CD4-positive, alpha-beta T cell (primary cell): ENCODE measurements around the gene SP6. TPM values are rescaled to one million over a fixed set of nuclear protein-coding genes. Genes with fewer than 3 reads are reported as not detected.

ENCODE experiments used
- ATAC-seq: fragments of 200-7000 bp; cut with Tn5 transposase; one replicate; pipeline ENCODE4 v1.10.0; 2022; ENCODE audit warnings: mild to moderate bottlenecking; ENCODE audit not compliant: poor library complexity
- CTCF ChIA-PET: fragments of 350-600 bp; sonication (Branson Sonifier 250); formaldehyde crosslinking; loops from one replicate; lab custom pipeline; 2021; ENCODE audit warnings: antibody characterized with exemption, inconsistent platforms; lab: Charles Lee
- POLR2A ChIA-PET: fragments of 350-600 bp; sonication (Branson Sonifier 250); formaldehyde crosslinking; loops from one replicate; lab custom pipeline; 2021; ENCODE audit warnings: antibody characterized with exemption, inconsistent platforms; lab: Charles Lee
- DNase-seq, 14 experiments: peaks; one replicate each; pipeline ENCODE4 v3.0.0-alpha.2; 2013 to 2020; ENCODE audit warnings: mixed read lengths in 2 of 14
- H3K27ac ChIP-seq, 2 donors: one replicate each; pipeline versions ENCODE4 v1.5.1 to v1.7.0; 2013; ENCODE audit warnings: low read length in 2 of 2, low read depth in 1 of 2, mild to moderate bottlenecking in 1 of 2
- H3K27me3 ChIP-seq, 2 experiments: 1 replicate in 1 of 2; 2 replicates in 1 of 2; pipeline versions ENCODE4 v1.6.1 to v1.7.0; 2013; ENCODE audit warnings: low read length in 2 of 2, control low read depth in 1 of 2, mild to moderate bottlenecking in 1 of 2, moderate library complexity in 1 of 2; ENCODE audit not compliant: insufficient read depth in 2 of 2, control insufficient read depth in 1 of 2
- H3K36me3 ChIP-seq: one replicate; pipeline ENCODE4 v1.6.1; 2013; ENCODE audit warnings: low read length, control low read depth; ENCODE audit not compliant: insufficient read depth
- H3K4me1 ChIP-seq: one replicate; pipeline ENCODE4 v1.6.1; 2013; ENCODE audit warnings: low read length, control low read depth; ENCODE audit not compliant: insufficient read depth
- H3K4me3 ChIP-seq: one replicate; pipeline ENCODE4 v1.5.1; 2013; ENCODE audit warnings: mild to moderate bottlenecking, low read length, moderate library complexity
- H3K9me3 ChIP-seq, 2 experiments: 1 replicate in 1 of 2; 2 replicates in 1 of 2; pipeline versions ENCODE4 v1.6.1 to v1.7.0; 2013; ENCODE audit warnings: low read length in 2 of 2, mild to moderate bottlenecking in 2 of 2, control low read depth in 1 of 2, moderate library complexity in 1 of 2; ENCODE audit not compliant: control insufficient read depth in 1 of 2, insufficient read depth in 1 of 2
- H3K27ac Mint-ChIP-seq: one replicate; pipeline ENCODE4 v1.8.0; 2020; ENCODE audit warnings: mixed read lengths
- H3K27me3 Mint-ChIP-seq: one replicate; pipeline ENCODE4 v1.8.0; 2021; ENCODE audit warnings: mixed read lengths
- H3K36me3 Mint-ChIP-seq: one replicate; pipeline ENCODE4 v1.8.0; 2021; ENCODE audit warnings: low read depth, mixed read lengths
- H3K4me1 Mint-ChIP-seq: one replicate; pipeline ENCODE4 v1.8.0; 2021; ENCODE audit warnings: low read depth, mixed read lengths
- H3K4me3 Mint-ChIP-seq: one replicate; pipeline ENCODE4 v1.8.0; 2020; ENCODE audit warnings: mild to moderate bottlenecking, mixed read lengths
- H3K9me3 Mint-ChIP-seq: one replicate; pipeline ENCODE4 v1.8.0; 2020; ENCODE audit warnings: mixed read lengths
- CTCF ChIP-seq: fragments of 200-600 bp; IDR thresholded peaks from one replicate; pipeline ENCODE4 v1.8.0; 2022; ENCODE audit warnings: antibody characterized with exemption, mild to moderate bottlenecking
- intact Hi-C, 2 experiments: fragments of 100-400 bp; cut with DNase I in 1 of 2; cut with micrococcal nuclease in 1 of 2; formaldehyde crosslinking; loops; one replicate each; pipeline versions ENCODE4 v1.15.1 to v1.9.0; 2023 to 2025; cut with DNase I, micrococcal nuclease
- total RNA-seq, 174 experiments: library from RNA in 2 of 174; stranded (reverse) in 2 of 174; gene quantifications; one replicate each; pipeline ENCODE4 v1.2.3 and lab custom pipeline; 2021 to 2026

Gene SP6
- total RNA-seq, 2 experiments from 2014 or later: 0.17 to 0.27 TPM

GRCh38 chr17:47845716-47846075, 5.3 kb downstream of the SP6 start:
- no peak overlapping the region for H3K27ac ChIP-seq
- H3K9me3 ChIP-seq: peaks cover 0 to 9% of the 10 kb centered on the region in 2 experiments
- Mint-ChIP-seq H3K4me3 (no peak overlapping the region), H3K36me3 (no peaks in the 10 kb centered on the region), H3K27me3 (peaks cover 63% of the 10 kb centered on the region), H3K4me1 (peaks cover 33% of the 10 kb centered on the region), H3K9me3 (no peaks in the 10 kb centered on the region), H3K27ac (no peak overlapping the region)
- ChIA-PET CTCF (interaction anchor here (0.5 to 8.4 kb wide), 3 partner anchors 11 to 44 kb away, joined by 3 to 86 read pairs (median 4); no protein-coding TSS in a partner anchor), POLR2A (no interaction called here)
- no peak for TF ChIP-seq CTCF
- no peak overlapping the region for H3K4me3 ChIP-seq
- ATAC-seq: no peak
- H3K36me3 ChIP-seq: no peaks in the 10 kb centered on the region
- DNase-seq: no peak
- intact Hi-C loops: loop anchor here in 1 of 2 experiments (10.0 kb wide), 1 partner anchor 769 kb away; the partner anchor contains the start of genes HOXB7 and HOXB8
- H3K27me3 ChIP-seq: peaks cover 60 to 65% of the 10 kb centered on the region in 2 experiments
- peaks cover 51% of the 10 kb centered on the region for H3K4me1 ChIP-seq

- peaks cover 51% of the 10 kb centered on the region for H3K4me1 ChIP-seq
- intact Hi-C loops: loop anchor here (5.0 to 10.0 kb wide), 2 partner anchors 172 to 770 kb away; partner anchors contain the start of genes HOXB7 (in 1 of the 2) and HOXB8 (in 1 of the 2)
- ChIA-PET CTCF (interaction anchor here (0.5 to 8.4 kb wide), 3 partner anchors 10 to 44 kb away, joined by 3 to 86 read pairs (median 4); no protein-coding TSS in a partner anchor), POLR2A (interaction anchor here (4.3 to 4.6 kb wide), 2 partner anchors 45 to 50 kb away, joined by 41 to 46 read pairs; partner anchors contain the start of gene SP2)
- no peaks in the 10 kb centered on the region for H3K9me3 Mint-ChIP-seq
- H3K4me1 Mint-ChIP-seq: peaks cover 33% of the 10 kb centered on the region
- no peak overlapping the region for H3K4me3 ChIP-seq
- H3K36me3 Mint-ChIP-seq: no peaks in the 10 kb centered on the region
- no peak overlapping the region for H3K27ac Mint-ChIP-seq
- H3K27ac ChIP-seq: no peak overlapping the region
- no peaks in the 10 kb centered on the region for H3K36me3 ChIP-seq
- TF ChIP-seq CTCF: no peak
- H3K4me3 Mint-ChIP-seq: no peak overlapping the region
- H3K9me3 ChIP-seq: peaks cover 0 to 9% of the 10 kb centered on the region in 2 experiments
- H3K27me3 ChIP-seq: peaks cover 54 to 59% of the 10 kb centered on the region in 2 experiments
- ATAC-seq (no peak), DNase-seq (no peak)
- H3K27me3 Mint-ChIP-seq: peaks cover 57% of the 10 kb centered on the region
These were observed 5.9 kb downstream of the SP6 start for GRCh38 chr17:47844814-47845715.

GRCh38 chr17:47844227-47844626, 6.7 kb downstream of the SP6 start:
- DNase-seq (no peak), ATAC-seq (no peak)
- no peaks in the 10 kb centered on the region for H3K36me3 Mint-ChIP-seq
- Histone ChIP-seq H3K27ac (no peak overlapping the region), H3K27me3 (peaks cover 47 to 50% of the 10 kb centered on the region in 2 experiments), H3K4me1 (peaks cover 56% of the 10 kb centered on the region), H3K36me3 (no peaks in the 10 kb centered on the region), H3K4me3 (no peak overlapping the region), H3K9me3 (peaks cover 0 to 9% of the 10 kb centered on the region in 2 experiments)
- intact Hi-C loops: loop anchor here (5.0 to 10.0 kb wide), 2 partner anchors 173 to 771 kb away; partner anchors contain the start of genes HOXB7 (in 1 of the 2) and HOXB8 (in 1 of the 2)
- ChIA-PET CTCF (interaction anchor here (0.5 to 8.4 kb wide), 2 partner anchors 45 to 70 kb away, joined by 3 to 86 read pairs; no protein-coding TSS in a partner anchor), POLR2A (interaction anchor here (4.3 to 4.6 kb wide), 2 partner anchors 46 to 51 kb away, joined by 41 to 46 read pairs; partner anchors contain the start of gene SP2)
- H3K27me3 Mint-ChIP-seq: peaks cover 50% of the 10 kb centered on the region
- no peak overlapping the region for H3K4me3 Mint-ChIP-seq
- TF ChIP-seq CTCF: no peak
- no peak overlapping the region for H3K27ac Mint-ChIP-seq
- H3K9me3 Mint-ChIP-seq: no peaks in the 10 kb centered on the region
- peaks cover 34% of the 10 kb centered on the region for H3K4me1 Mint-ChIP-seq
